ENCODE measurements around the gene GALNT13. TPM values are rescaled to one million over a fixed set of nuclear protein-coding genes. Genes with fewer than 3 reads are reported as not detected.
A peak's percentile ranks its signal among the peaks of the same experiment; 100 is the strongest.

GALNT13 gene
- total RNA-seq, 2 experiments from 2014 or later, result not detected

- peak overlapping the region; percentile 73 for H3K27ac ChIP-seq (ENCODE audit: low read depth, low read length, poor library complexity, severe bottlenecking)
- H3K4me3 ChIP-seq (ENCODE audit: low read depth, low read length, poor library complexity, severe bottlenecking), result peak overlapping the region; percentile 19
- no TSS peak for BruUV-seq (replicated peaks)
- no peaks in the 10 kb centered on the region for H3K79me2 ChIP-seq (ENCODE audit: insufficient read depth, low read depth, low read length)
- H4K20me1 ChIP-seq (ENCODE audit: insufficient read depth, low read length), result no peaks in the 10 kb centered on the region
- ChIA-PET CTCF (ENCODE audit: unreplicated experiment) (no interaction called here), POLR2A (no interaction called here)
- H3K4me2 ChIP-seq (ENCODE audit: low read length), result peak overlapping the region; percentile 57
- H2AFZ ChIP-seq (ENCODE audit: low read length), result peak overlapping the region; percentile 66; the same call in 1 of the 2 replicates
- no peak for TF ChIP-seq CTCF (conservative IDR thresholded peaks at IDR 0.05; ENCODE audit: low read length)
- TF ChIP-seq EZH2phosphoT487 (IDR thresholded peaks at IDR 0.05; ENCODE audit: borderline replicate concordance, low read depth, low read length), result no peak
- no peaks in the 10 kb centered on the region for H3K9me2 ChIP-seq (ENCODE audit: insufficient read depth, low read length)
- peak; percentile 70 for DNase-seq (ENCODE audit: low spot score)
- peaks cover 35% of the 10 kb centered on the region for H3K4me1 ChIP-seq (ENCODE audit: insufficient read depth, low read length, poor library complexity, severe bottlenecking)
- intact Hi-C loops (cut with micrococcal nuclease; ENCODE audit: unreplicated experiment), result loop anchor here (10.0 kb wide), 1 partner anchor 913 kb away; no protein-coding TSS in a partner anchor
- peaks cover 24% of the 10 kb centered on the region for H3K36me3 ChIP-seq (ENCODE audit: insufficient read depth, low read length)
- peaks cover 68% of the 10 kb centered on the region for H3K9me3 ChIP-seq (ENCODE audit: low read length)
Observed at GRCh38 chr2:154392256-154392655, 520.5 kb downstream of the GALNT13 start.

GRCh38 chr2:154394600-154394999 lies 522.9 kb downstream of the GALNT13 start:
- POLR2A ChIA-PET, result interaction anchor here (0.6 to 1.5 kb wide), 2 partner anchors 19 to 23 kb away, joined by 3 to 5 read pairs; no protein-coding TSS in a partner anchor
- Histone ChIP-seq H2AFZ (ENCODE audit: low read length) (no peak overlapping the region), H4K20me1 (ENCODE audit: insufficient read depth, low read length) (no peaks in the 10 kb centered on the region), H3K4me2 (ENCODE audit: low read length) (no peak overlapping the region), H3K4me3 (ENCODE audit: low read depth, low read length, poor library complexity, severe bottlenecking) (no peak overlapping the region), H3K79me2 (ENCODE audit: insufficient read depth, low read depth, low read length) (no peaks in the 10 kb centered on the region), H3K27ac (ENCODE audit: low read depth, low read length, poor library complexity, severe bottlenecking) (no peak overlapping the region), H3K36me3 (ENCODE audit: insufficient read depth, low read length) (peaks cover 16% of the 10 kb centered on the region), H3K4me1 (ENCODE audit: insufficient read depth, low read length, poor library complexity, severe bottlenecking) (peaks cover 28% of the 10 kb centered on the region), H3K9me2 (ENCODE audit: insufficient read depth, low read length) (no peaks in the 10 kb centered on the region), H3K9me3 (ENCODE audit: low read length) (peaks cover 45% of the 10 kb centered on the region)
- TF ChIP-seq CTCF (conservative IDR thresholded peaks at IDR 0.05; ENCODE audit: low read length) (no peak), EZH2phosphoT487 (IDR thresholded peaks at IDR 0.05; ENCODE audit: borderline replicate concordance, low read depth, low read length) (no peak)
- no TSS peak for BruUV-seq (replicated peaks)
- DNase-seq (ENCODE audit: low spot score), result no peak
- intact Hi-C loops (cut with micrococcal nuclease; ENCODE audit: unreplicated experiment), result loop anchor here (10.0 kb wide), 1 partner anchor 910 kb away; no protein-coding TSS in a partner anchor
- CTCF ChIA-PET (ENCODE audit: unreplicated experiment), result no interaction called here

- Histone ChIP-seq H3K9me2 (ENCODE audit: insufficient read depth, low read length) (no peaks in the 10 kb centered on the region), H3K4me1 (ENCODE audit: insufficient read depth, low read length, poor library complexity, severe bottlenecking) (no peaks in the 10 kb centered on the region), H3K9me3 (ENCODE audit: low read length) (no peaks in the 10 kb centered on the region), H3K36me3 (ENCODE audit: insufficient read depth, low read length) (no peaks in the 10 kb centered on the region), H3K4me2 (ENCODE audit: low read length) (no peak overlapping the region), H3K79me2 (ENCODE audit: insufficient read depth, low read depth, low read length) (no peaks in the 10 kb centered on the region), H3K4me3 (ENCODE audit: low read depth, low read length, poor library complexity, severe bottlenecking) (no peak overlapping the region), H3K27ac (ENCODE audit: low read depth, low read length, poor library complexity, severe bottlenecking) (no peak overlapping the region), H2AFZ (ENCODE audit: low read length) (no peak overlapping the region), H4K20me1 (ENCODE audit: insufficient read depth, low read length) (no peaks in the 10 kb centered on the region)
- TF ChIP-seq EZH2phosphoT487 (IDR thresholded peaks at IDR 0.05; ENCODE audit: borderline replicate concordance, low read depth, low read length), result no peak
- TF ChIP-seq CTCF (conservative IDR thresholded peaks at IDR 0.05; ENCODE audit: low read length), result no peak
- CTCF ChIA-PET (ENCODE audit: unreplicated experiment), result no interaction called here
- no peak for DNase-seq (ENCODE audit: low spot score)
- BruUV-seq (replicated peaks), result no TSS peak
- intact Hi-C loops (cut with micrococcal nuclease; ENCODE audit: unreplicated experiment), result no loop called here
- POLR2A ChIA-PET, result interaction anchor here (0.7 to 1.3 kb wide), 4 partner anchors 8 to 15 kb away, joined by 3 to 4 read pairs (median 4); no protein-coding TSS in a partner anchor
Observed at GRCh38 chr2:154400563-154401290, 529.0 kb downstream of the GALNT13 start.

All from OCI-LY7 (cell line).